H1 (cell line): Measurements from ENCODE around the gene LHFPL2. TPM values are rescaled to one million over a fixed set of nuclear protein-coding genes. Genes with fewer than 3 reads are reported as not detected.

Experiments used
- CTCF ChIA-PET: fragments of 300-600 bp; sonication (Branson Sonifier 250); formaldehyde crosslinking; loops from one replicate; lab custom pipeline; 2021; ENCODE audit not compliant: partially characterized antibody; lab: Charles Lee
- POLR2A ChIA-PET: fragments of 300-600 bp; sonication (Branson Sonifier 250); formaldehyde crosslinking; loops from one replicate; lab custom pipeline; 2021; ENCODE audit warnings: inconsistent platforms; ENCODE audit not compliant: partially characterized antibody; lab: Charles Lee
- DNase-seq, 2 experiments: peaks; one replicate each; pipeline versions ENCODE4 v3.0.0 to v3.0.0-alpha.2; 2010 to 2022; ENCODE audit warnings: low spot score in 2 of 2, low read depth in 1 of 2, mixed read lengths in 1 of 2
- FAIRE-seq: peaks from 2 replicates; lab custom pipeline; 2011; peaks lifted over from hg19 to GRCh38; lab: Jason Lieb, UNC
- H2AFZ ChIP-seq: 2 replicates; pipeline ENCODE4 v1.8.1; 2012; ENCODE audit warnings: low read length, inconsistent platforms
- H2AK5ac ChIP-seq: 2 replicates; pipeline ENCODE4 v1.6.1; 2013; ENCODE audit warnings: low read depth, low read length
- H2BK120ac ChIP-seq: replicated peaks from 2 replicates; pipeline ENCODE3; 2013; ENCODE audit warnings: low read depth, low read length, inconsistent platforms
- H2BK12ac ChIP-seq: 2 replicates; pipeline ENCODE4 v1.6.1; 2013; ENCODE audit warnings: low read depth, low read length
- H2BK15ac ChIP-seq: 2 replicates; pipeline ENCODE4 v1.6.1; 2013; ENCODE audit warnings: low read length
- H2BK20ac ChIP-seq: 2 replicates; pipeline ENCODE4 v1.6.1; 2013; ENCODE audit warnings: low read length
- H2BK5ac ChIP-seq: 2 replicates; pipeline ENCODE4 v1.6.1; 2013; ENCODE audit warnings: low read depth, low read length
- H3K14ac ChIP-seq: 2 replicates; pipeline ENCODE4 v1.6.1; 2013; ENCODE audit warnings: inconsistent platforms; ENCODE audit not compliant: insufficient read length
- H3K18ac ChIP-seq: 2 replicates; pipeline ENCODE4 v1.6.1; 2013; ENCODE audit warnings: low read length; ENCODE audit errors: extremely low read depth
- H3K23ac ChIP-seq: 2 replicates; pipeline ENCODE4 v1.6.1; 2013; ENCODE audit warnings: inconsistent platforms; ENCODE audit not compliant: insufficient read length
- H3K23me2 ChIP-seq: 2 replicates; pipeline ENCODE4 v1.6.1; 2013; ENCODE audit warnings: low read depth, low read length
- H3K27ac ChIP-seq: 2 replicates; pipeline ENCODE4 v1.6.1; 2011; ENCODE audit warnings: low read depth, low read length, inconsistent platforms
- H3K27me3 ChIP-seq, 4 experiments: replicated peaks in 1 of 4; 1 replicate in 1 of 4; 2 replicates in 3 of 4; pipeline versions ENCODE4 v1.6.1 to v1.8.1; 2011 to 2013; ENCODE audit warnings: low read length in 3 of 4, mild to moderate bottlenecking in 3 of 4, inconsistent platforms in 2 of 4, mixed read lengths in 2 of 4, moderate library complexity in 1 of 4; ENCODE audit not compliant: control insufficient read depth in 3 of 4, insufficient read depth in 3 of 4; ENCODE audit errors: extremely low read depth in 1 of 4
- H3K36me3 ChIP-seq, 4 experiments: 2 replicates each; pipeline versions ENCODE4 v1.6.1 to v1.8.1; 2011 to 2013; ENCODE audit warnings: mild to moderate bottlenecking in 4 of 4, low read length in 3 of 4, moderate library complexity in 2 of 4, control low read depth in 1 of 4, inconsistent platforms in 1 of 4; ENCODE audit not compliant: insufficient read depth in 4 of 4, control insufficient read depth in 2 of 4
- H3K4ac ChIP-seq: replicated peaks from 2 replicates; pipeline ENCODE3; 2013; ENCODE audit warnings: low read length, low read depth, mixed read lengths, inconsistent platforms; ENCODE audit not compliant: insufficient read length
- H3K4me1 ChIP-seq, 4 experiments: replicated peaks in 1 of 4; 1 replicate in 1 of 4; 2 replicates in 3 of 4; pipeline versions ENCODE4 v1.6.1 to v1.8.1; 2011 to 2013; ENCODE audit warnings: low read length in 3 of 4, inconsistent platforms in 2 of 4, mixed read lengths in 1 of 4; ENCODE audit not compliant: insufficient read depth in 4 of 4, control insufficient read depth in 3 of 4
- H3K4me2 ChIP-seq, 2 experiments: 2 replicates each; pipeline versions ENCODE4 v1.6.1 to v1.8.1; 2011 to 2013; ENCODE audit warnings: low read depth in 2 of 2, low read length in 2 of 2, control low read depth in 1 of 2, inconsistent platforms in 1 of 2, mild to moderate bottlenecking in 1 of 2; ENCODE audit not compliant: insufficient read depth in 1 of 2
- H3K4me3 ChIP-seq, 4 experiments: fragments of 200-600, 300-600 bp in 1 of 4; sonication (generic), shearing (Covaris generic), sonication (Bioruptor Twin) in 1 of 4; 2 replicates each; pipeline versions ENCODE4 v1.5.1 to v1.8.1; 2011 to 2016; ENCODE audit warnings: low read length in 4 of 4, low read depth in 3 of 4, control low read depth in 2 of 4, inconsistent platforms in 2 of 4, mild to moderate bottlenecking in 2 of 4, mixed read lengths in 1 of 4, moderate library complexity in 1 of 4; ENCODE audit not compliant: insufficient read depth in 2 of 4; ENCODE audit errors: extremely low read depth in 1 of 4
- H3K56ac ChIP-seq: replicated peaks from 2 replicates; pipeline ENCODE3; 2013; ENCODE audit warnings: low read depth, mild to moderate bottlenecking, mixed read lengths, low read length, inconsistent platforms; ENCODE audit not compliant: insufficient read length
- H3K79me1 ChIP-seq: 2 replicates; pipeline ENCODE4 v1.6.1; 2013; ENCODE audit warnings: low read depth, low read length, control low read depth
- H3K79me2 ChIP-seq, 2 experiments: 2 replicates each; pipeline versions ENCODE4 v1.6.1 to v1.8.1; 2012 to 2013; ENCODE audit warnings: low read length in 2 of 2, mild to moderate bottlenecking in 2 of 2, inconsistent platforms in 1 of 2; ENCODE audit not compliant: insufficient read depth in 2 of 2, control insufficient read depth in 1 of 2
- H3K9ac ChIP-seq, 4 experiments: replicated peaks in 1 of 4; 1 replicate in 1 of 4; 2 replicates in 3 of 4; pipeline versions ENCODE4 v1.6.1 to v1.8.1; 2011 to 2013; ENCODE audit warnings: low read depth in 3 of 4, low read length in 3 of 4, control low read depth in 2 of 4, mild to moderate bottlenecking in 2 of 4, moderate library complexity in 2 of 4, inconsistent platforms in 1 of 4; ENCODE audit errors: extremely low read depth in 1 of 4
- H3K9me3 ChIP-seq, 2 experiments: 2 replicates each; pipeline versions ENCODE4 v1.6.1 to v1.8.1; 2012 to 2013; ENCODE audit warnings: mild to moderate bottlenecking in 2 of 2, moderate library complexity in 2 of 2, control low read depth in 1 of 2, inconsistent platforms in 1 of 2, low read depth in 1 of 2, low read length in 1 of 2, mixed read lengths in 1 of 2; ENCODE audit not compliant: insufficient read depth in 2 of 2
- H4K20me1 ChIP-seq, 2 experiments: replicated peaks in 1 of 2; 2 replicates each; pipeline versions ENCODE3 to v1.8.1; 2011 to 2013; ENCODE audit warnings: inconsistent platforms in 2 of 2, low read length in 2 of 2, mild to moderate bottlenecking in 1 of 2; ENCODE audit not compliant: insufficient read depth in 2 of 2, control insufficient read depth in 1 of 2
- H4K5ac ChIP-seq: 2 replicates; pipeline ENCODE4 v1.6.1; 2013; ENCODE audit warnings: low read length, low read depth, mixed read lengths, inconsistent platforms; ENCODE audit not compliant: insufficient read length
- H4K8ac ChIP-seq: 2 replicates; pipeline ENCODE4 v1.8.0; 2013; ENCODE audit warnings: mild to moderate bottlenecking, moderate library complexity, low read length, inconsistent platforms; ENCODE audit not compliant: insufficient read depth; ENCODE audit errors: extremely low read depth
- H4K91ac ChIP-seq: replicated peaks from 2 replicates; pipeline ENCODE3; 2013; ENCODE audit warnings: low read length, mixed read lengths, inconsistent platforms; ENCODE audit not compliant: insufficient read length
- CBX5 ChIP-seq: fragments of 300-800, 300-1000 bp; sonication (generic); IDR thresholded peaks from 2 replicates; pipeline ENCODE4 v1.7.1; 2016; ENCODE audit warnings: antibody characterized with exemption, low read length, low read depth
- MAFK ChIP-seq: IDR thresholded peaks from 2 replicates; pipeline ENCODE4 v1.6.1; 2012; ENCODE audit warnings: low read depth, mild to moderate bottlenecking, improper control_type of control experiment, low read length
- SIN3A ChIP-seq, 2 experiments: IDR thresholded peaks in 1 of 2; conservative IDR thresholded peaks in 1 of 2; 2 replicates each; pipeline ENCODE4 v1.6.1; 2011 to 2012; ENCODE audit warnings: low read length in 2 of 2, improper control_type of control experiment in 1 of 2, low read depth in 1 of 2, mild to moderate bottlenecking in 1 of 2
- SP1 ChIP-seq: IDR thresholded peaks from 2 replicates; pipeline ENCODE4 v1.6.1; 2011; ENCODE audit warnings: low read depth, low read length
- TEAD4 ChIP-seq: IDR thresholded peaks from 2 replicates; pipeline ENCODE4 v1.6.1; 2012; ENCODE audit warnings: low read depth, low read length, inconsistent platforms, mixed read lengths
- YY1 ChIP-seq: IDR thresholded peaks from 2 replicates; pipeline ENCODE4 v1.6.1; 2011; ENCODE audit warnings: low read depth, mild to moderate bottlenecking, low read length
- ZNF274 ChIP-seq: IDR thresholded peaks from 2 replicates; pipeline ENCODE4 v1.7.0; 2012; ENCODE audit warnings: low read length, borderline replicate concordance; ENCODE audit errors: extremely low read depth
- WGBS, 2 experiments: shearing (Covaris generic) in 1 of 2; methylation state at CpG; one replicate each; pipeline versions ENCODE4 v1.1.6 to v1.1.7; 2013 to 2015; ENCODE audit warnings: low lambda C conversion rate in 2 of 2, mixed read lengths in 2 of 2, inconsistent platforms in 1 of 2, low coverage in 1 of 2, missing lambda C conversion rate in 1 of 2; ENCODE audit not compliant: insufficient replicate concordance in 2 of 2, insufficient coverage in 1 of 2, insufficient read length in 1 of 2; ENCODE audit errors: extremely low coverage in 1 of 2, missing lambda C conversion rate in 1 of 2; 5-methylcytosine and 5-hydroxymethylcytosine counted together
- polyA plus RNA-seq, 7 experiments: library from polyadenylated mRNA; depleted of rRNA in 3 of 7; stranded (reverse) in 5 of 7; unstranded in 2 of 7; fragments of >200 nt in 5 of 7; fragments of 200-250 nt in 2 of 7; gene quantifications; 1 replicate in 5 of 7; 2 replicates in 1 of 7; 4 replicates in 1 of 7; pipeline versions ENCODE4 v1.2.1 to v1.2.3, GENCODE V29; 2011 to 2013; ENCODE audit warnings: missing spikeins in 2 of 7, mixed read lengths in 2 of 7
- total RNA-seq: library from RNA; stranded (reverse); fragmentation: NEBNext Ultra II Directional; extraction: Animal tissue kit (Norgen Biotek cat#: 25700); gene quantifications from 2 replicates; pipeline ENCODE4 v1.2.1, GENCODE V29; 2021
- TF ChIP-seq, protein P1 (sequence below): IDR thresholded peaks from 2 replicates; pipeline ENCODE4 v1.6.1; 2011; ENCODE audit warnings: low read depth, mild to moderate bottlenecking, low read length; ENCODE audit not compliant: insufficient read depth

Gene LHFPL2
- total and polyA plus RNA-seq, 2 of the 8 experiments (the other 6 are each of a cell fraction or from before 2014, with no cell fraction given), result 9.6 to 43.0 TPM

DNA sequence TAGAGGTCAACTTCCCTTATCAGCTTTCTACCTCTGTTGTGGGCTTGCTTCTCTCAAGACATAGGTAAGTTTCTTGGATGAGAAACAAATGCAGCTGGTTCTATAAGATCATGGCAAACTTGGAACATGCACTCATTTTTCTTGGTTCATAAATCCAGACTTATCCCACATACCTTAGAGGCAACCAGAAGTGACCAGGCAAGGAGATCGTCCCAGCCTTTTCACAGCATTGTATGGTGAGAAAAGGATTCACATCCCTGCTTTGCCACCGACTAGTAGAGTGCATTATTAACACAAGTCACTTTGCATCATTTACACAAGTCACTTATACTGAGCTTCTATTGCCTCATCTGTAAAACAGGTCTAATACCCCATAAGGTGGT, 35.4 kb downstream of the LHFPL2 start:
- H3K9me3 ChIP-seq, result no peaks in the 10 kb centered on the region
- H4K8ac ChIP-seq, result no peak overlapping the region
- H3K23me2 ChIP-seq, result no peaks in the 10 kb centered on the region
- H3K4me1 ChIP-seq, result peaks cover 8 to 24% (median 9%) of the 10 kb centered on the region in 4 experiments
- H4K5ac ChIP-seq, result no peak overlapping the region
- H3K4me3 ChIP-seq, result no peak overlapping the region
- peaks cover 0 to under 1% (median 0%) of the 10 kb centered on the region in 4 experiments; a peak in 3 of 8 replicates for H3K36me3 ChIP-seq
- WGBS, 2 experiments, result 93% methylated on average over 2 of the region's 2 CpGs; no CpG with 5 or more reads in 1 of the 2 experiments
- H3K79me1 ChIP-seq, result peaks cover 7% of the 10 kb centered on the region
- no peak overlapping the region for H4K91ac ChIP-seq
- H3K56ac ChIP-seq, result no peak overlapping the region
- CTCF ChIA-PET, result interaction anchor here (0.6 to 2.7 kb wide), 9 partner anchors 14 to 1246 kb away, joined by 3 to 8 read pairs (median 6); no protein-coding TSS in a partner anchor
- H3K4me2 ChIP-seq, result no peak overlapping the region
- H3K9ac ChIP-seq, result no peak overlapping the region
- no peak overlapping the region for H2AFZ ChIP-seq
- no peaks in the 10 kb centered on the region for H3K27me3 ChIP-seq
- no peak overlapping the region for H3K23ac ChIP-seq
- no peak overlapping the region for H2BK120ac ChIP-seq
- POLR2A ChIA-PET, result no interaction called here
- no peak overlapping the region for H3K4ac ChIP-seq
- H3K14ac ChIP-seq, result no peak overlapping the region
- H2BK20ac ChIP-seq, result no peak overlapping the region
- no peak overlapping the region for H2BK15ac ChIP-seq
- H2BK12ac ChIP-seq, result no peak overlapping the region
- H4K20me1 ChIP-seq, result peaks cover 0 to 7% of the 10 kb centered on the region in 2 experiments
- H2AK5ac ChIP-seq, result no peak overlapping the region
- H2BK5ac ChIP-seq, result no peak overlapping the region
- FAIRE-seq, result no peak
- H3K27ac ChIP-seq, result no peak overlapping the region
- DNase-seq, result no peak
- H3K18ac ChIP-seq, result no peak overlapping the region
- H3K79me2 ChIP-seq, result peaks cover 5 to 49% of the 10 kb centered on the region in 2 experiments
- TF ChIP-seq SIN3A (conservative IDR thresholded peaks at IDR 0.05 in 1 of 2, IDR thresholded peaks at IDR 0.05 in 1 of 2; ENCODE audit: low read depth in 1 of 2, low read length in 2 of 2) (no peak), CBX5 (no peak), ZNF274 (no peak), MAFK (no peak), SP1 (no peak), TEAD4 (no peak), YY1 (no peak)
- TF ChIP-seq, protein P1, sequence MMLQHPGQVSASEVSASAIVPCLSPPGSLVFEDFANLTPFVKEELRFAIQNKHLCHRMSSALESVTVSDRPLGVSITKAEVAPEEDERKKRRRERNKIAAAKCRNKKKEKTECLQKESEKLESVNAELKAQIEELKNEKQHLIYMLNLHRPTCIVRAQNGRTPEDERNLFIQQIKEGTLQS, result no peak
